ENCODE data around the gene EHD3. TPM values are rescaled to one million over a fixed set of nuclear protein-coding genes. Genes with fewer than 3 reads are reported as not detected.

Gene EHD3
- total and polyA plus RNA-seq, 2 of the 4 experiments (the other 2 are of a cell fraction): 29.1 to 39.8 TPM

- in situ Hi-C loops (cut with MboI; ENCODE audit: low sequenced_read_pairs): no loop called here
- no peak overlapping the region for H3K4me2 ChIP-seq (ENCODE audit: low read depth, low read length)
- no peak overlapping the region for H3K14ac ChIP-seq (replicated peaks; ENCODE audit: low read depth, low read length)
- H3K27ac ChIP-seq (ENCODE audit: insufficient read depth, low read length): no peak overlapping the region
- no peak overlapping the region for H3K23ac ChIP-seq (ENCODE audit: low read depth, low read length)
- H3K18ac ChIP-seq (ENCODE audit: low read depth, low read length): no peak overlapping the region
- no CpG with 5 or more reads among the region's 3 CpGs for WGBS, 2 experiments (ENCODE audit: extremely low coverage in 2 of 2, insufficient read length in 1 of 2)
- dilution Hi-C loops (cut with HindIII; ENCODE audit: low sequenced_read_pairs, unreplicated experiment): no loop called here
- H3K4me1 ChIP-seq (ENCODE audit: control insufficient read depth, insufficient read depth, low read length): no peaks in the 10 kb centered on the region
- ChIA-PET CTCF (no interaction called here), POLR2A (ENCODE audit: unreplicated experiment) (no interaction called here)
- no peak overlapping the region for H3K56ac ChIP-seq (ENCODE audit: extremely low read depth, insufficient read depth, low read length)
- no peak overlapping the region for H3K4ac ChIP-seq (ENCODE audit: low read depth, low read length)
- no peak for TF ChIP-seq FOS (IDR thresholded peaks at IDR 0.05; ENCODE audit: low read depth, low read length)
- no peak for TF ChIP-seq CEBPB (IDR thresholded peaks at IDR 0.05; ENCODE audit: low read depth, low read length)
- no peak for TF ChIP-seq RCOR1 (IDR thresholded peaks at IDR 0.05; ENCODE audit: insufficient replicate concordance, low read length)
- no peak for TF ChIP-seq RFX5 (IDR thresholded peaks at IDR 0.05; ENCODE audit: low read depth, low read length)
- TF ChIP-seq MAZ (IDR thresholded peaks at IDR 0.05; ENCODE audit: borderline replicate concordance, low read depth, low read length): no peak
- TF ChIP-seq BHLHE40 (IDR thresholded peaks at IDR 0.05; ENCODE audit: low read depth, low read length): no peak
- TF ChIP-seq NFE2L2 (IDR thresholded peaks at IDR 0.05; ENCODE audit: low read depth, low read length): no peak
- BruUV-seq (replicated peaks): no TSS peak
- 0 out of 4 replicates have a peak, but pooled peaks cover 0 to 3% of the 10 kb centered on the region in 2 experiments for H3K79me1 ChIP-seq (ENCODE audit: low read depth in 1 of 2, low read length in 2 of 2)
- ATAC-seq (ENCODE audit: low read depth): no peak
- H2BK15ac ChIP-seq (ENCODE audit: low read depth, low read length): no peak overlapping the region
- H4K8ac ChIP-seq (ENCODE audit: low read depth in 2 of 2, low read length in 2 of 2): no peak overlapping the region
- H2BK5ac ChIP-seq (ENCODE audit: low read depth, low read length, poor library complexity, severe bottlenecking): no peak overlapping the region
- H3K9ac ChIP-seq (ENCODE audit: low read depth, low read length): no peak overlapping the region
- no peak overlapping the region for H2BK20ac ChIP-seq (ENCODE audit: low read depth, low read length)
- H2BK120ac ChIP-seq (ENCODE audit: low read depth, low read length): no peak overlapping the region
- H4K20me1 ChIP-seq (ENCODE audit: insufficient read depth, low read length): no peaks in the 10 kb centered on the region
- intact Hi-C loops (cut with micrococcal nuclease): no loop called here
- no peak overlapping the region for H2AK9ac ChIP-seq (replicated peaks; ENCODE audit: low read depth, low read length, poor library complexity)
- no peaks in the 10 kb centered on the region for H3K9me3 ChIP-seq (ENCODE audit: control insufficient read depth, insufficient read depth, low read length)
- no peak overlapping the region for H4K91ac ChIP-seq (ENCODE audit: insufficient read depth, low read depth, low read length)
- H3K36me3 ChIP-seq (ENCODE audit: control insufficient read depth, insufficient read depth, low read length): peaks cover 45% of the 10 kb centered on the region
- H4K5ac ChIP-seq (ENCODE audit: low read depth, low read length): no peak overlapping the region
- H2AFZ ChIP-seq (replicated peaks; ENCODE audit: low read length, poor library complexity): no peak overlapping the region
- H2AK5ac ChIP-seq (ENCODE audit: low read depth, low read length): no peak overlapping the region
- no peaks in the 10 kb centered on the region for H3K27me3 ChIP-seq (ENCODE audit: control insufficient read depth, insufficient read depth, low read length)
- H3K4me3 ChIP-seq (ENCODE audit: insufficient read depth, low read depth, low read length): no peak overlapping the region
- DNase-seq: no peak
- peaks cover 11% of the 10 kb centered on the region for H3K9me1 ChIP-seq (ENCODE audit: insufficient read depth, low read length)
Measured at GRCh38 chr2:31259075-31259474, 25.1 kb downstream of the EHD3 start.
